H1 (cell line): ENCODE data around the gene DDT. TPM values are rescaled to one million over a fixed set of nuclear protein-coding genes. Genes with fewer than 3 reads are reported as not detected.

Experiments used
- CTCF ChIA-PET: fragments of 300-600 bp; sonication (Branson Sonifier 250); formaldehyde crosslinking; loops from one replicate; lab custom pipeline; 2021; ENCODE audit not compliant: partially characterized antibody; lab: Charles Lee
- POLR2A ChIA-PET: fragments of 300-600 bp; sonication (Branson Sonifier 250); formaldehyde crosslinking; loops from one replicate; lab custom pipeline; 2021; ENCODE audit warnings: inconsistent platforms; ENCODE audit not compliant: partially characterized antibody; lab: Charles Lee
- DNase-seq, 2 experiments: peaks; one replicate each; pipeline versions ENCODE4 v3.0.0 to v3.0.0-alpha.2; 2010 to 2022; ENCODE audit warnings: low spot score in 2 of 2, low read depth in 1 of 2, mixed read lengths in 1 of 2
- FAIRE-seq: peaks from 2 replicates; lab custom pipeline; 2011; peaks lifted over from hg19 to GRCh38; lab: Jason Lieb, UNC
- H2AFZ ChIP-seq: 2 replicates; pipeline ENCODE4 v1.8.1; 2012; ENCODE audit warnings: low read length, inconsistent platforms
- H2AK5ac ChIP-seq: 2 replicates; pipeline ENCODE4 v1.6.1; 2013; ENCODE audit warnings: low read depth, low read length
- H2BK120ac ChIP-seq: replicated peaks from 2 replicates; pipeline ENCODE3; 2013; ENCODE audit warnings: low read depth, low read length, inconsistent platforms
- H2BK12ac ChIP-seq: 2 replicates; pipeline ENCODE4 v1.6.1; 2013; ENCODE audit warnings: low read depth, low read length
- H2BK15ac ChIP-seq: 2 replicates; pipeline ENCODE4 v1.6.1; 2013; ENCODE audit warnings: low read length
- H2BK20ac ChIP-seq: 2 replicates; pipeline ENCODE4 v1.6.1; 2013; ENCODE audit warnings: low read length
- H2BK5ac ChIP-seq: 2 replicates; pipeline ENCODE4 v1.6.1; 2013; ENCODE audit warnings: low read depth, low read length
- H3K14ac ChIP-seq: 2 replicates; pipeline ENCODE4 v1.6.1; 2013; ENCODE audit warnings: inconsistent platforms; ENCODE audit not compliant: insufficient read length
- H3K18ac ChIP-seq: 2 replicates; pipeline ENCODE4 v1.6.1; 2013; ENCODE audit warnings: low read length; ENCODE audit errors: extremely low read depth
- H3K23ac ChIP-seq: 2 replicates; pipeline ENCODE4 v1.6.1; 2013; ENCODE audit warnings: inconsistent platforms; ENCODE audit not compliant: insufficient read length
- H3K23me2 ChIP-seq: 2 replicates; pipeline ENCODE4 v1.6.1; 2013; ENCODE audit warnings: low read depth, low read length
- H3K27ac ChIP-seq: 2 replicates; pipeline ENCODE4 v1.6.1; 2011; ENCODE audit warnings: low read depth, low read length, inconsistent platforms
- H3K27me3 ChIP-seq, 4 experiments: replicated peaks in 1 of 4; 1 replicate in 1 of 4; 2 replicates in 3 of 4; pipeline versions ENCODE4 v1.6.1 to v1.8.1; 2011 to 2013; ENCODE audit warnings: low read length in 3 of 4, mild to moderate bottlenecking in 3 of 4, inconsistent platforms in 2 of 4, mixed read lengths in 2 of 4, moderate library complexity in 1 of 4; ENCODE audit not compliant: control insufficient read depth in 3 of 4, insufficient read depth in 3 of 4; ENCODE audit errors: extremely low read depth in 1 of 4
- H3K36me3 ChIP-seq, 4 experiments: 2 replicates each; pipeline versions ENCODE4 v1.6.1 to v1.8.1; 2011 to 2013; ENCODE audit warnings: mild to moderate bottlenecking in 4 of 4, low read length in 3 of 4, moderate library complexity in 2 of 4, control low read depth in 1 of 4, inconsistent platforms in 1 of 4; ENCODE audit not compliant: insufficient read depth in 4 of 4, control insufficient read depth in 2 of 4
- H3K4ac ChIP-seq: replicated peaks from 2 replicates; pipeline ENCODE3; 2013; ENCODE audit warnings: low read length, low read depth, mixed read lengths, inconsistent platforms; ENCODE audit not compliant: insufficient read length
- H3K4me1 ChIP-seq, 4 experiments: replicated peaks in 1 of 4; 1 replicate in 1 of 4; 2 replicates in 3 of 4; pipeline versions ENCODE4 v1.6.1 to v1.8.1; 2011 to 2013; ENCODE audit warnings: low read length in 3 of 4, inconsistent platforms in 2 of 4, mixed read lengths in 1 of 4; ENCODE audit not compliant: insufficient read depth in 4 of 4, control insufficient read depth in 3 of 4
- H3K4me2 ChIP-seq, 2 experiments: 2 replicates each; pipeline versions ENCODE4 v1.6.1 to v1.8.1; 2011 to 2013; ENCODE audit warnings: low read depth in 2 of 2, low read length in 2 of 2, control low read depth in 1 of 2, inconsistent platforms in 1 of 2, mild to moderate bottlenecking in 1 of 2; ENCODE audit not compliant: insufficient read depth in 1 of 2
- H3K4me3 ChIP-seq, 4 experiments: fragments of 200-600, 300-600 bp in 1 of 4; sonication (generic), shearing (Covaris generic), sonication (Bioruptor Twin) in 1 of 4; 2 replicates each; pipeline versions ENCODE4 v1.5.1 to v1.8.1; 2011 to 2016; ENCODE audit warnings: low read length in 4 of 4, low read depth in 3 of 4, control low read depth in 2 of 4, inconsistent platforms in 2 of 4, mild to moderate bottlenecking in 2 of 4, mixed read lengths in 1 of 4, moderate library complexity in 1 of 4; ENCODE audit not compliant: insufficient read depth in 2 of 4; ENCODE audit errors: extremely low read depth in 1 of 4
- H3K56ac ChIP-seq: replicated peaks from 2 replicates; pipeline ENCODE3; 2013; ENCODE audit warnings: low read depth, mild to moderate bottlenecking, mixed read lengths, low read length, inconsistent platforms; ENCODE audit not compliant: insufficient read length
- H3K79me1 ChIP-seq: 2 replicates; pipeline ENCODE4 v1.6.1; 2013; ENCODE audit warnings: low read depth, low read length, control low read depth
- H3K79me2 ChIP-seq, 2 experiments: 2 replicates each; pipeline versions ENCODE4 v1.6.1 to v1.8.1; 2012 to 2013; ENCODE audit warnings: low read length in 2 of 2, mild to moderate bottlenecking in 2 of 2, inconsistent platforms in 1 of 2; ENCODE audit not compliant: insufficient read depth in 2 of 2, control insufficient read depth in 1 of 2
- H3K9ac ChIP-seq, 4 experiments: replicated peaks in 1 of 4; 1 replicate in 1 of 4; 2 replicates in 3 of 4; pipeline versions ENCODE4 v1.6.1 to v1.8.1; 2011 to 2013; ENCODE audit warnings: low read depth in 3 of 4, low read length in 3 of 4, control low read depth in 2 of 4, mild to moderate bottlenecking in 2 of 4, moderate library complexity in 2 of 4, inconsistent platforms in 1 of 4; ENCODE audit errors: extremely low read depth in 1 of 4
- H3K9me3 ChIP-seq, 2 experiments: 2 replicates each; pipeline versions ENCODE4 v1.6.1 to v1.8.1; 2012 to 2013; ENCODE audit warnings: mild to moderate bottlenecking in 2 of 2, moderate library complexity in 2 of 2, control low read depth in 1 of 2, inconsistent platforms in 1 of 2, low read depth in 1 of 2, low read length in 1 of 2, mixed read lengths in 1 of 2; ENCODE audit not compliant: insufficient read depth in 2 of 2
- H4K20me1 ChIP-seq, 2 experiments: replicated peaks in 1 of 2; 2 replicates each; pipeline versions ENCODE3 to v1.8.1; 2011 to 2013; ENCODE audit warnings: inconsistent platforms in 2 of 2, low read length in 2 of 2, mild to moderate bottlenecking in 1 of 2; ENCODE audit not compliant: insufficient read depth in 2 of 2, control insufficient read depth in 1 of 2
- H4K5ac ChIP-seq: 2 replicates; pipeline ENCODE4 v1.6.1; 2013; ENCODE audit warnings: low read length, low read depth, mixed read lengths, inconsistent platforms; ENCODE audit not compliant: insufficient read length
- H4K8ac ChIP-seq: 2 replicates; pipeline ENCODE4 v1.8.0; 2013; ENCODE audit warnings: mild to moderate bottlenecking, moderate library complexity, low read length, inconsistent platforms; ENCODE audit not compliant: insufficient read depth; ENCODE audit errors: extremely low read depth
- H4K91ac ChIP-seq: replicated peaks from 2 replicates; pipeline ENCODE3; 2013; ENCODE audit warnings: low read length, mixed read lengths, inconsistent platforms; ENCODE audit not compliant: insufficient read length
- CBX5 ChIP-seq: fragments of 300-800, 300-1000 bp; sonication (generic); IDR thresholded peaks from 2 replicates; pipeline ENCODE4 v1.7.1; 2016; ENCODE audit warnings: antibody characterized with exemption, low read length, low read depth
- CEBPB ChIP-seq: IDR thresholded peaks from 2 replicates; pipeline ENCODE4 v1.6.1; 2012; ENCODE audit warnings: low read depth, low read length
- CREB1 ChIP-seq: IDR thresholded peaks from 2 replicates; pipeline ENCODE4 v1.6.1; 2012; ENCODE audit warnings: inconsistent platforms
- CTBP2 ChIP-seq: IDR thresholded peaks from 2 replicates; pipeline ENCODE4 v1.7.0; 2011; ENCODE audit warnings: borderline replicate concordance, mild to moderate bottlenecking, moderate library complexity, mixed read lengths, low read length; ENCODE audit not compliant: insufficient read depth, insufficient read length
- EP300 ChIP-seq, 2 experiments: IDR thresholded peaks; 1 replicate in 1 of 2; 2 replicates in 1 of 2; pipeline ENCODE4 v1.6.1; 2011 to 2012; ENCODE audit warnings: low read depth in 2 of 2, low read length in 2 of 2, mild to moderate bottlenecking in 2 of 2, borderline replicate concordance in 1 of 2, inconsistent platforms in 1 of 2, moderate library complexity in 1 of 2
- POU5F1 ChIP-seq: IDR thresholded peaks from 2 replicates; pipeline ENCODE4 v1.6.1; 2011; ENCODE audit warnings: low read depth, mild to moderate bottlenecking, low read length, moderate library complexity
- RNF2 ChIP-seq: fragments of 200-900, 300-1000 bp; sonication (generic); IDR thresholded peaks from 2 replicates; pipeline ENCODE4 v1.7.1; 2016; ENCODE audit warnings: borderline replicate concordance, low read depth, mild to moderate bottlenecking, antibody characterized with exemption, low read length; ENCODE audit not compliant: poor library complexity, severe bottlenecking; ENCODE audit errors: missing control alignments
- SP1 ChIP-seq: IDR thresholded peaks from 2 replicates; pipeline ENCODE4 v1.6.1; 2011; ENCODE audit warnings: low read depth, low read length
- TEAD4 ChIP-seq: IDR thresholded peaks from 2 replicates; pipeline ENCODE4 v1.6.1; 2012; ENCODE audit warnings: low read depth, low read length, inconsistent platforms, mixed read lengths
- ZNF274 ChIP-seq: IDR thresholded peaks from 2 replicates; pipeline ENCODE4 v1.7.0; 2012; ENCODE audit warnings: low read length, borderline replicate concordance; ENCODE audit errors: extremely low read depth
- WGBS, 2 experiments: shearing (Covaris generic) in 1 of 2; methylation state at CpG; one replicate each; pipeline versions ENCODE4 v1.1.6 to v1.1.7; 2013 to 2015; ENCODE audit warnings: low lambda C conversion rate in 2 of 2, mixed read lengths in 2 of 2, inconsistent platforms in 1 of 2, low coverage in 1 of 2, missing lambda C conversion rate in 1 of 2; ENCODE audit not compliant: insufficient replicate concordance in 2 of 2, insufficient coverage in 1 of 2, insufficient read length in 1 of 2; ENCODE audit errors: extremely low coverage in 1 of 2, missing lambda C conversion rate in 1 of 2; 5-methylcytosine and 5-hydroxymethylcytosine counted together
- polyA plus RNA-seq, 7 experiments: library from polyadenylated mRNA; depleted of rRNA in 3 of 7; stranded (reverse) in 5 of 7; unstranded in 2 of 7; fragments of >200 nt in 5 of 7; fragments of 200-250 nt in 2 of 7; gene quantifications; 1 replicate in 5 of 7; 2 replicates in 1 of 7; 4 replicates in 1 of 7; pipeline versions ENCODE4 v1.2.1 to v1.2.3, GENCODE V29; 2011 to 2013; ENCODE audit warnings: missing spikeins in 2 of 7, mixed read lengths in 2 of 7
- total RNA-seq: library from RNA; stranded (reverse); fragmentation: NEBNext Ultra II Directional; extraction: Animal tissue kit (Norgen Biotek cat#: 25700); gene quantifications from 2 replicates; pipeline ENCODE4 v1.2.1, GENCODE V29; 2021
- TF ChIP-seq, protein P1 (sequence below): IDR thresholded peaks from 2 replicates; pipeline ENCODE4 v1.6.1; 2011; ENCODE audit warnings: low read length, improper control_type of control experiment

Gene DDT
- total and polyA plus RNA-seq, 2 of the 8 experiments (the other 6 are each of a cell fraction or from before 2014, with no cell fraction given) = 106 to 341 TPM

- H2BK120ac ChIP-seq = no peak overlapping the region
- H3K56ac ChIP-seq = no peak overlapping the region
- H2BK12ac ChIP-seq = no peak overlapping the region
- WGBS, 2 experiments = 93% methylated on average over 1 of the region's 1 CpG; no CpG with 5 or more reads in 1 of the 2 experiments
- peaks cover 4% of the 10 kb centered on the region for H3K79me1 ChIP-seq
- no peak overlapping the region for H3K14ac ChIP-seq
- DNase-seq (no peak), FAIRE-seq (no peak)
- CTCF ChIA-PET = interaction anchor here (1.2 to 1.4 kb wide), 2 partner anchors 10 to 26 kb away, joined by 3 read pairs; no protein-coding TSS in a partner anchor
- no peaks in the 10 kb centered on the region for H3K36me3 ChIP-seq
- H2BK5ac ChIP-seq = no peak overlapping the region
- H3K9ac ChIP-seq = no peak overlapping the region
- H3K4me3 ChIP-seq = no peak overlapping the region
- H4K5ac ChIP-seq = no peak overlapping the region
- H3K9me3 ChIP-seq = no peaks in the 10 kb centered on the region
- H2AFZ ChIP-seq = no peak overlapping the region
- H3K27ac ChIP-seq = no peak overlapping the region
- H3K27me3 ChIP-seq = no peaks in the 10 kb centered on the region
- H2BK20ac ChIP-seq = no peak overlapping the region
- H3K23me2 ChIP-seq = peaks cover 5% of the 10 kb centered on the region; the same call in 1 of the 2 replicates
- H3K4me1 ChIP-seq = peaks cover 0 to 3% (median 2%) of the 10 kb centered on the region in 4 experiments; a peak in 3 of 7 replicates
- H3K18ac ChIP-seq = no peak overlapping the region
- H4K20me1 ChIP-seq = no peaks in the 10 kb centered on the region
- no peak overlapping the region for H3K23ac ChIP-seq
- H3K4me2 ChIP-seq = no peak overlapping the region
- H2AK5ac ChIP-seq = no peak overlapping the region
- H2BK15ac ChIP-seq = no peak overlapping the region
- no peak overlapping the region for H4K8ac ChIP-seq
- no peak overlapping the region for H4K91ac ChIP-seq
- no peak overlapping the region for H3K4ac ChIP-seq
- peaks cover 0 to 66% of the 10 kb centered on the region in 2 experiments; a peak in 2 of 4 replicates for H3K79me2 ChIP-seq
- POLR2A ChIA-PET = no interaction called here
- TF ChIP-seq ZNF274 (no peak), CEBPB (no peak), CTBP2 (no peak), RNF2 (no peak), TEAD4 (no peak), SP1 (no peak), POU5F1 (no peak), CREB1 (no peak), CBX5 (no peak), EP300 (IDR thresholded peaks at IDR 0.05; ENCODE audit: borderline replicate concordance in 1 of 2, low read depth in 2 of 2, low read length in 2 of 2) (no peak)
- TF ChIP-seq, protein P1, sequence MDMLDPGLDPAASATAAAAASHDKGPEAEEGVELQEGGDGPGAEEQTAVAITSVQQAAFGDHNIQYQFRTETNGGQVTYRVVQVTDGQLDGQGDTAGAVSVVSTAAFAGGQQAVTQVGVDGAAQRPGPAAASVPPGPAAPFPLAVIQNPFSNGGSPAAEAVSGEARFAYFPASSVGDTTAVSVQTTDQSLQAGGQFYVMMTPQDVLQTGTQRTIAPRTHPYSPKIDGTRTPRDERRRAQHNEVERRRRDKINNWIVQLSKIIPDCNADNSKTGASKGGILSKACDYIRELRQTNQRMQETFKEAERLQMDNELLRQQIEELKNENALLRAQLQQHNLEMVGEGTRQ = no peak
Measured at GRCh38 chr22:24016156-24016555, 41.9 kb upstream of the DDT start.
